GM23338 (cell line): ENCODE results near the gene FHAD1. TPM values are rescaled to one million over a fixed set of nuclear protein-coding genes. Genes with fewer than 3 reads are reported as not detected.

ENCODE experiments used
- ATAC-seq: fragments of 200-7000 bp; cut with Tn5 transposase; 3 replicates; pipeline ENCODE4 v1.9.1; 2020
- DNase-seq: peaks from one replicate; pipeline ENCODE4 v3.0.0-alpha.2; 2015; ENCODE audit warnings: low spot score
- H2AFZ ChIP-seq: fragments of 200-600 bp; sonication (generic); 2 replicates; pipeline ENCODE4 v1.8.0; 2016; ENCODE audit warnings: antibody characterized with exemption, mild to moderate bottlenecking, moderate library complexity
- H3F3A ChIP-seq: fragments of 200-600 bp; sonication (generic); replicated peaks from 2 replicates; pipeline ENCODE4 v1.8.0; 2017; ENCODE audit warnings: antibody characterized with exemption, mixed run types, low read depth
- H3K27ac ChIP-seq: fragments of 200-600 bp; sonication (generic); 2 replicates; pipeline ENCODE4 v1.6.1; 2016; ENCODE audit warnings: low read depth
- H3K27me3 ChIP-seq: fragments of 200-600 bp; sonication (generic); 2 replicates; pipeline ENCODE4 v1.8.0; 2016; ENCODE audit warnings: mild to moderate bottlenecking, mixed run types, moderate library complexity; ENCODE audit not compliant: insufficient read depth
- H3K36me3 ChIP-seq: fragments of 200-600 bp; sonication (generic); 2 replicates; pipeline ENCODE4 v1.8.0; 2016; ENCODE audit warnings: mild to moderate bottlenecking; ENCODE audit not compliant: insufficient read depth
- H3K4me1 ChIP-seq: fragments of 200-600 bp; sonication (generic); 2 replicates; pipeline ENCODE4 v1.8.0; 2016; ENCODE audit warnings: mild to moderate bottlenecking, moderate library complexity; ENCODE audit not compliant: insufficient read depth
- H3K4me2 ChIP-seq: fragments of 200-600 bp; sonication (generic); 2 replicates; pipeline ENCODE4 v1.7.1; 2017; ENCODE audit warnings: mixed run types
- H3K4me3 ChIP-seq: fragments of 200-600 bp; sonication (generic); 2 replicates; pipeline ENCODE4 v1.6.1; 2016; ENCODE audit warnings: mixed run types
- H3K79me2 ChIP-seq: fragments of 200-600 bp; sonication (generic); replicated peaks from 2 replicates; pipeline ENCODE4 v1.8.0; 2017; ENCODE audit warnings: mild to moderate bottlenecking; ENCODE audit not compliant: insufficient read depth
- H3K9me2 ChIP-seq: fragments of 200-600 bp; sonication (generic); 2 replicates; pipeline ENCODE4 v1.8.0; 2017; ENCODE audit not compliant: insufficient read depth
- H4K20me1 ChIP-seq: fragments of 200-600 bp; sonication (generic); replicated peaks from 2 replicates; pipeline ENCODE4 v1.8.0; 2017; ENCODE audit warnings: mild to moderate bottlenecking; ENCODE audit not compliant: insufficient read depth
- H3K27ac Mint-ChIP-seq: 2 replicates; pipeline ENCODE4 v1.8.0; 2020; ENCODE audit warnings: inconsistent platforms, mild to moderate bottlenecking, moderate library complexity, mixed read lengths
- H3K27me3 Mint-ChIP-seq: 3 replicates; pipeline ENCODE4 v1.8.0; 2022; ENCODE audit warnings: low read depth, mild to moderate bottlenecking, moderate library complexity, mixed read lengths, inconsistent platforms; ENCODE audit not compliant: insufficient read depth, poor library complexity
- H3K36me3 Mint-ChIP-seq: 3 replicates; pipeline ENCODE4 v1.8.0; 2021; ENCODE audit warnings: low read depth, mild to moderate bottlenecking, inconsistent platforms, moderate library complexity, mixed read lengths
- H3K4me1 Mint-ChIP-seq: 3 replicates; pipeline ENCODE4 v1.8.0; 2020; ENCODE audit warnings: mild to moderate bottlenecking, inconsistent platforms, mixed read lengths
- H3K4me3 Mint-ChIP-seq: 3 replicates; pipeline ENCODE4 v1.8.0; 2021; ENCODE audit warnings: moderate library complexity, mild to moderate bottlenecking, inconsistent platforms, mixed read lengths
- H3K9me3 Mint-ChIP-seq: 3 replicates; pipeline ENCODE4 v1.8.0; 2020; ENCODE audit warnings: moderate library complexity, mild to moderate bottlenecking, inconsistent platforms, mixed read lengths
- CREB1 ChIP-seq: fragments of 250-450 bp; sonication (Bioruptor Pico); IDR thresholded peaks from 2 replicates; pipeline ENCODE4 v1.5.0; 2020; ENCODE audit warnings: low read depth, mild to moderate bottlenecking, moderate library complexity
- EZH2 ChIP-seq: fragments of 200-600 bp; sonication (generic); IDR thresholded peaks from one replicate; pipeline ENCODE4 v1.8.0; 2017; ENCODE audit warnings: antibody characterized with exemption, mild to moderate bottlenecking, low read depth; ENCODE audit not compliant: unreplicated experiment
- EZH2phosphoT487 ChIP-seq: fragments of 200-600 bp; sonication (generic); IDR thresholded peaks from one replicate; pipeline ENCODE4 v1.8.1; 2018; ENCODE audit warnings: antibody characterized with exemption; ENCODE audit not compliant: unreplicated experiment
- JUNB ChIP-seq: IDR thresholded peaks from one replicate; pipeline ENCODE4 v1.6.1; 2016; ENCODE audit warnings: antibody characterized with exemption; ENCODE audit not compliant: unreplicated experiment
- NANOG ChIP-seq: IDR thresholded peaks from 2 replicates; pipeline ENCODE4 v1.6.1; 2016; ENCODE audit warnings: antibody characterized with exemption, borderline replicate concordance
- REST ChIP-seq: IDR thresholded peaks from one replicate; pipeline ENCODE4 v1.6.1; 2018; ENCODE audit warnings: antibody characterized with exemption; ENCODE audit not compliant: unreplicated experiment
- STAT1 ChIP-seq: IDR thresholded peaks from one replicate; pipeline ENCODE4 v1.6.1; 2016; ENCODE audit warnings: antibody characterized with exemption; ENCODE audit not compliant: unreplicated experiment
- ZNF114 ChIP-seq: fragments of 250-450 bp; sonication (Bioruptor Pico); IDR thresholded peaks from 2 replicates; pipeline ENCODE4 v1.5.0; 2020; ENCODE audit warnings: mild to moderate bottlenecking, moderate library complexity
- ZNF331 ChIP-seq: fragments of 250-450 bp; sonication (Bioruptor Pico); IDR thresholded peaks from 2 replicates; pipeline ENCODE4 v1.5.0; 2020; ENCODE audit warnings: low read depth, mild to moderate bottlenecking, moderate library complexity
- polyA plus RNA-seq: library from polyadenylated mRNA; unstranded; fragments of >200 nt; fragmentation: Nextera tagmentation; extraction: Ambion mirVana; gene quantifications from 2 replicates; pipeline ENCODE4 v1.2.1, GENCODE V29; 2016
- total RNA-seq: library from RNA; depleted of rRNA; stranded (reverse); fragments of >200 nt; shearing (Covaris generic); gene quantifications from 2 replicates; pipeline ENCODE4 v1.2.3, GENCODE V29; 2014
- TF ChIP-seq, protein P1 (sequence below), 2 experiments: fragments of 200-600 bp in 1 of 2; sonication (generic) in 1 of 2; conservative IDR thresholded peaks; 2 replicates each; pipeline versions ENCODE4 v1.5.1 to v1.6.1; 2016 to 2017; ENCODE audit warnings: antibody characterized with exemption in 2 of 2, low read depth in 2 of 2, mild to moderate bottlenecking in 2 of 2, moderate library complexity in 1 of 2
- TF ChIP-seq, protein P2 (sequence below): fragments of 250-450 bp; sonication (Bioruptor Pico); IDR thresholded peaks from 2 replicates; pipeline ENCODE4 v1.5.0; 2020; ENCODE audit warnings: mild to moderate bottlenecking, moderate library complexity

The FHAD1 gene
- total and polyA plus RNA-seq, 2 experiments from 2014 or later = 1.8 to 3.3 TPM

- Histone ChIP-seq H4K20me1 (no peaks in the 10 kb centered on the region), H3K9me2 (no peaks in the 10 kb centered on the region), H3K4me1 (no peaks in the 10 kb centered on the region), H3K27ac (no peak overlapping the region), H3K4me3 (no peak overlapping the region), H3K27me3 (no peaks in the 10 kb centered on the region), H3K4me2 (no peak overlapping the region), H3K79me2 (no peaks in the 10 kb centered on the region), H2AFZ (no peak overlapping the region), H3F3A (no peaks in the 10 kb centered on the region), H3K36me3 (no peaks in the 10 kb centered on the region)
- DNase-seq (no peak), ATAC-seq (no peak)
- H3K36me3 Mint-ChIP-seq = no peaks in the 10 kb centered on the region
- no peak overlapping the region for H3K27ac Mint-ChIP-seq
- no peaks in the 10 kb centered on the region for H3K9me3 Mint-ChIP-seq
- no peak for TF ChIP-seq REST
- no peak for TF ChIP-seq ZNF331 (CRISPR knock-in tag)
- TF ChIP-seq, protein P1, sequence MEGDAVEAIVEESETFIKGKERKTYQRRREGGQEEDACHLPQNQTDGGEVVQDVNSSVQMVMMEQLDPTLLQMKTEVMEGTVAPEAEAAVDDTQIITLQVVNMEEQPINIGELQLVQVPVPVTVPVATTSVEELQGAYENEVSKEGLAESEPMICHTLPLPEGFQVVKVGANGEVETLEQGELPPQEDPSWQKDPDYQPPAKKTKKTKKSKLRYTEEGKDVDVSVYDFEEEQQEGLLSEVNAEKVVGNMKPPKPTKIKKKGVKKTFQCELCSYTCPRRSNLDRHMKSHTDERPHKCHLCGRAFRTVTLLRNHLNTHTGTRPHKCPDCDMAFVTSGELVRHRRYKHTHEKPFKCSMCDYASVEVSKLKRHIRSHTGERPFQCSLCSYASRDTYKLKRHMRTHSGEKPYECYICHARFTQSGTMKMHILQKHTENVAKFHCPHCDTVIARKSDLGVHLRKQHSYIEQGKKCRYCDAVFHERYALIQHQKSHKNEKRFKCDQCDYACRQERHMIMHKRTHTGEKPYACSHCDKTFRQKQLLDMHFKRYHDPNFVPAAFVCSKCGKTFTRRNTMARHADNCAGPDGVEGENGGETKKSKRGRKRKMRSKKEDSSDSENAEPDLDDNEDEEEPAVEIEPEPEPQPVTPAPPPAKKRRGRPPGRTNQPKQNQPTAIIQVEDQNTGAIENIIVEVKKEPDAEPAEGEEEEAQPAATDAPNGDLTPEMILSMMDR (conservative IDR thresholded peaks at IDR 0.05; ENCODE audit: low read depth in 2 of 2) = no peak
- TF ChIP-seq NANOG = no peak
- TF ChIP-seq, protein P2, sequence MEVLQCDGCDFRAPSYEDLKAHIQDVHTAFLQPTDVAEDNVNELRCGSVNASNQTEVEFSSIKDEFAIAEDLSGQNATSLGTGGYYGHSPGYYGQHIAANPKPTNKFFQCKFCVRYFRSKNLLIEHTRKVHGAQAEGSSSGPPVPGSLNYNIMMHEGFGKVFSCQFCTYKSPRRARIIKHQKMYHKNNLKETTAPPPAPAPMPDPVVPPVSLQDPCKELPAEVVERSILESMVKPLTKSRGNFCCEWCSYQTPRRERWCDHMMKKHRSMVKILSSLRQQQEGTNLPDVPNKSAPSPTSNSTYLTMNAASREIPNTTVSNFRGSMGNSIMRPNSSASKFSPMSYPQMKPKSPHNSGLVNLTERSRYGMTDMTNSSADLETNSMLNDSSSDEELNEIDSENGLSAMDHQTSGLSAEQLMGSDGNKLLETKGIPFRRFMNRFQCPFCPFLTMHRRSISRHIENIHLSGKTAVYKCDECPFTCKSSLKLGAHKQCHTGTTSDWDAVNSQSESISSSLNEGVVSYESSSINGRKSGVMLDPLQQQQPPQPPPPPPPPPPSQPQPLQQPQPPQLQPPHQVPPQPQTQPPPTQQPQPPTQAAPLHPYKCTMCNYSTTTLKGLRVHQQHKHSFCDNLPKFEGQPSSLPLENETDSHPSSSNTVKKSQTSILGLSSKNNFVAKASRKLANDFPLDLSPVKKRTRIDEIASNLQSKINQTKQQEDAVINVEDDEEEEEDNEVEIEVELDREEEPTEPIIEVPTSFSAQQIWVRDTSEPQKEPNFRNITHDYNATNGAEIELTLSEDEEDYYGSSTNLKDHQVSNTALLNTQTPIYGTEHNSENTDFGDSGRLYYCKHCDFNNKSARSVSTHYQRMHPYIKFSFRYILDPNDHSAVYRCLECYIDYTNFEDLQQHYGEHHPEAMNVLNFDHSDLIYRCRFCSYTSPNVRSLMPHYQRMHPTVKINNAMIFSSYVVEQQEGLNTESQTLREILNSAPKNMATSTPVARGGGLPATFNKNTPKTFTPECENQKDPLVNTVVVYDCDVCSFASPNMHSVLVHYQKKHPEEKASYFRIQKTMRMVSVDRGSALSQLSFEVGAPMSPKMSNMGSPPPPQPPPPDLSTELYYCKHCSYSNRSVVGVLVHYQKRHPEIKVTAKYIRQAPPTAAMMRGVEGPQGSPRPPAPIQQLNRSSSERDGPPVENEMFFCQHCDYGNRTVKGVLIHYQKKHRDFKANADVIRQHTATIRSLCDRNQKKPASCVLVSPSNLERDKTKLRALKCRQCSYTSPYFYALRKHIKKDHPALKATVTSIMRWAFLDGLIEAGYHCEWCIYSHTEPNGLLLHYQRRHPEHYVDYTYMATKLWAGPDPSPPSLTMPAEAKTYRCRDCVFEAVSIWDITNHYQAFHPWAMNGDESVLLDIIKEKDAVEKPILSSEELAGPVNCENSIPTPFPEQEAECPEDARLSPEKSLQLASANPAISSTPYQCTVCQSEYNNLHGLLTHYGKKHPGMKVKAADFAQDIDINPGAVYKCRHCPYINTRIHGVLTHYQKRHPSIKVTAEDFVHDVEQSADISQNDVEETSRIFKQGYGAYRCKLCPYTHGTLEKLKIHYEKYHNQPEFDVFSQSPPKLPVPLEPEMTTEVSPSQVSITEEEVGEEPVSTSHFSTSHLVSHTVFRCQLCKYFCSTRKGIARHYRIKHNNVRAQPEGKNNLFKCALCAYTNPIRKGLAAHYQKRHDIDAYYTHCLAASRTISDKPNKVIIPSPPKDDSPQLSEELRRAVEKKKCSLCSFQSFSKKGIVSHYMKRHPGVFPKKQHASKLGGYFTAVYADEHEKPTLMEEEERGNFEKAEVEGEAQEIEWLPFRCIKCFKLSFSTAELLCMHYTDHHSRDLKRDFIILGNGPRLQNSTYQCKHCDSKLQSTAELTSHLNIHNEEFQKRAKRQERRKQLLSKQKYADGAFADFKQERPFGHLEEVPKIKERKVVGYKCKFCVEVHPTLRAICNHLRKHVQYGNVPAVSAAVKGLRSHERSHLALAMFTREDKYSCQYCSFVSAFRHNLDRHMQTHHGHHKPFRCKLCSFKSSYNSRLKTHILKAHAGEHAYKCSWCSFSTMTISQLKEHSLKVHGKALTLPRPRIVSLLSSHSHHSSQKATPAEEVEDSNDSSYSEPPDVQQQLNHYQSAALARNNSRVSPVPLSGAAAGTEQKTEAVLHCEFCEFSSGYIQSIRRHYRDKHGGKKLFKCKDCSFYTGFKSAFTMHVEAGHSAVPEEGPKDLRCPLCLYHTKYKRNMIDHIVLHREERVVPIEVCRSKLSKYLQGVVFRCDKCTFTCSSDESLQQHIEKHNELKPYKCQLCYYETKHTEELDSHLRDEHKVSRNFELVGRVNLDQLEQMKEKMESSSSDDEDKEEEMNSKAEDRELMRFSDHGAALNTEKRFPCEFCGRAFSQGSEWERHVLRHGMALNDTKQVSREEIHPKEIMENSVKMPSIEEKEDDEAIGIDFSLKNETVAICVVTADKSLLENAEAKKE (CRISPR knock-in tag) = no peak
- no peak for TF ChIP-seq EZH2phosphoT487
- no peak for TF ChIP-seq STAT1
- no peak for TF ChIP-seq EZH2
- TF ChIP-seq ZNF114 (CRISPR knock-in tag) = no peak
- TF ChIP-seq JUNB = no peak
- TF ChIP-seq CREB1 (CRISPR knock-in tag) = no peak
- H3K4me3 Mint-ChIP-seq = no peak overlapping the region
- H3K4me1 Mint-ChIP-seq = no peaks in the 10 kb centered on the region
- H3K27me3 Mint-ChIP-seq = peaks cover 7% of the 10 kb centered on the region
Observed at GRCh38 chr1:15344380-15344779, 97.4 kb downstream of the FHAD1 start.
